Endothelial cell of umbilical vein (primary cell): ENCODE data around the gene PPM1M. TPM values are rescaled to one million over a fixed set of nuclear protein-coding genes. Genes with fewer than 3 reads are reported as not detected.
A peak's percentile ranks its signal among the peaks of the same experiment; 100 is the strongest.

Experiments
- BruUV-seq: library from RNA; stranded (reverse); fragments of 400-500 nt; replicated peaks from 2 replicates; lab custom pipeline; 2021; lab: Mats Ljungman, UMichigan
- CTCF ChIA-PET: fragments of 300-600, 350-600 bp; sonication (Branson Sonifier 250); formaldehyde crosslinking; loops from one replicate; lab custom pipeline; 2021; ENCODE audit warnings: antibody characterized with exemption, inconsistent platforms; lab: Charles Lee
- POLR2A ChIA-PET: fragments of 300-600, 350-600 bp; sonication (Branson Sonifier 250); formaldehyde crosslinking; loops from one replicate; lab custom pipeline; 2021; ENCODE audit warnings: antibody characterized with exemption, inconsistent platforms; lab: Charles Lee
- DNase-seq: peaks from one replicate; pipeline ENCODE4 v3.0.0-alpha.2; 2011; ENCODE audit warnings: low read depth, low spot score
- FAIRE-seq: peaks from 2 replicates; lab custom pipeline; 2011; peaks lifted over from hg19 to GRCh38; lab: Jason Lieb, UNC
- H2AFZ ChIP-seq: 2 replicates; pipeline ENCODE4 v1.6.0; 2012; ENCODE audit warnings: low read depth, low read length, control low read depth, inconsistent platforms
- H3K27ac ChIP-seq: 2 replicates; pipeline ENCODE4 v1.5.1; 2011; ENCODE audit warnings: low read depth, mild to moderate bottlenecking, control low read depth, low read length, moderate library complexity; ENCODE audit not compliant: insufficient read depth
- H3K27me3 ChIP-seq, 2 experiments: 2 replicates each; pipeline versions ENCODE4 v1.6.0 to v1.6.1; 2011; ENCODE audit warnings: low read length in 2 of 2, mixed read lengths in 1 of 2; ENCODE audit not compliant: control insufficient read depth in 2 of 2, insufficient read depth in 2 of 2
- H3K36me3 ChIP-seq, 2 experiments: 2 replicates in 1 of 2; 3 replicates in 1 of 2; pipeline ENCODE4 v1.5.1; 2011; ENCODE audit warnings: low read length in 2 of 2, mild to moderate bottlenecking in 1 of 2, moderate library complexity in 1 of 2; ENCODE audit not compliant: control insufficient read depth in 2 of 2, insufficient read depth in 2 of 2; ENCODE audit errors: extremely low read depth in 1 of 2
- H3K4me1 ChIP-seq: 3 replicates; pipeline ENCODE4 v1.5.1; 2011; ENCODE audit warnings: mild to moderate bottlenecking, low read length; ENCODE audit not compliant: control insufficient read depth, insufficient read depth; ENCODE audit errors: extremely low read depth
- H3K4me2 ChIP-seq: 2 replicates; pipeline ENCODE4 v1.6.1; 2011; ENCODE audit warnings: low read length, control low read depth, mixed read lengths; ENCODE audit not compliant: insufficient read depth
- H3K4me3 ChIP-seq, 3 experiments: fragments of 200-600 bp in 1 of 3; sonication (generic), shearing (Covaris generic) in 1 of 3; replicated peaks in 1 of 3; 2 replicates each; pipeline ENCODE4 v1.5.1; 2011 to 2016; ENCODE audit warnings: control low read depth in 3 of 3, low read length in 3 of 3, mild to moderate bottlenecking in 2 of 3, inconsistent platforms in 1 of 3, low read depth in 1 of 3, moderate library complexity in 1 of 3; ENCODE audit not compliant: insufficient read depth in 1 of 3
- H3K79me2 ChIP-seq: 2 replicates; pipeline ENCODE4 v1.6.0; 2012; ENCODE audit warnings: low read length, inconsistent platforms; ENCODE audit not compliant: control insufficient read depth, insufficient read depth
- H3K9ac ChIP-seq: replicated peaks from 2 replicates; pipeline ENCODE3; 2011; ENCODE audit warnings: low read length, control low read depth; ENCODE audit not compliant: insufficient read depth; ENCODE audit errors: extremely low read depth
- H3K9me1 ChIP-seq: replicated peaks from 3 replicates; pipeline ENCODE4 v1.6.0; 2011; ENCODE audit warnings: mild to moderate bottlenecking, low read length; ENCODE audit not compliant: control insufficient read depth, insufficient read depth; ENCODE audit errors: extremely low read depth
- H3K9me3 ChIP-seq: replicated peaks from 2 replicates; pipeline ENCODE4 v1.5.1; 2012; ENCODE audit warnings: low read length, inconsistent platforms; ENCODE audit not compliant: control insufficient read depth, insufficient read depth
- H4K20me1 ChIP-seq: replicated peaks from 2 replicates; pipeline ENCODE3; 2011; ENCODE audit warnings: mild to moderate bottlenecking, low read length; ENCODE audit not compliant: control insufficient read depth, insufficient read depth; ENCODE audit errors: extremely low read depth
- EZH2 ChIP-seq: IDR thresholded peaks from 2 replicates; pipeline ENCODE4 v1.6.1; 2012; ENCODE audit warnings: borderline replicate concordance, low read depth, mild to moderate bottlenecking, moderate library complexity, low read length, inconsistent platforms; ENCODE audit not compliant: severe bottlenecking
- GATA2 ChIP-seq: IDR thresholded peaks from 2 replicates; pipeline ENCODE4 v1.7.0; 2011; ENCODE audit warnings: low read depth, mild to moderate bottlenecking, moderate library complexity, mixed read lengths, low read length; ENCODE audit not compliant: insufficient read length, insufficient read depth
- JUN ChIP-seq: IDR thresholded peaks from 2 replicates; pipeline ENCODE4 v1.6.1; 2011; ENCODE audit warnings: borderline replicate concordance, low read depth; ENCODE audit not compliant: insufficient read length, insufficient read depth
- POLR2A ChIP-seq: IDR thresholded peaks from 2 replicates; pipeline ENCODE4 v1.6.1; 2012; ENCODE audit warnings: low read depth, mild to moderate bottlenecking, control low read depth, low read length
- POLR2AphosphoS5 ChIP-seq: IDR thresholded peaks from 2 replicates; pipeline ENCODE4 v1.6.1; 2012; ENCODE audit warnings: low read depth, mild to moderate bottlenecking, control low read depth, low read length, moderate library complexity; ENCODE audit not compliant: insufficient read depth
- dilution Hi-C: fragments of 300-500 bp; cut with MboI; formaldehyde crosslinking; loops from one replicate; pipeline ENCODE4 v1.15.0; 2019; ENCODE audit warnings: low sequenced_read_pairs; ENCODE audit not compliant: extremely low pct_ligation_motif_present
- intact Hi-C: fragments of 100-400 bp; cut with micrococcal nuclease; formaldehyde crosslinking; loops from one replicate; pipeline ENCODE4 v1.10.0; 2022
- polyA plus RNA-seq, 4 experiments: library from polyadenylated mRNA; depleted of rRNA in 3 of 4; stranded (reverse) in 3 of 4; unstranded in 1 of 4; fragments of >200 nt; gene quantifications; 2 replicates each; pipeline versions ENCODE4 v1.2.1 to v1.2.3, GENCODE V29; 2011 to 2012; ENCODE audit warnings: missing spikeins in 1 of 4
- total RNA-seq: library from RNA; stranded (reverse); gene quantifications from 2 replicates; pipeline ENCODE4 v1.2.3, GENCODE V29; 2021
- TF ChIP-seq, protein P1 (sequence below): IDR thresholded peaks from 2 replicates; pipeline ENCODE4 v1.6.1; 2011; ENCODE audit not compliant: insufficient read depth, insufficient read length
- TF ChIP-seq, protein P2 (sequence below), 2 donors: IDR thresholded peaks; 1 replicate in 1 of 2; 2 replicates in 1 of 2; pipeline ENCODE4 v1.5.1; 2011; ENCODE audit warnings: low read length in 2 of 2, mild to moderate bottlenecking in 2 of 2, moderate library complexity in 2 of 2, control low read depth in 1 of 2, inconsistent platforms in 1 of 2, low read depth in 1 of 2; ENCODE audit not compliant: insufficient read depth in 1 of 2; ENCODE audit errors: extremely low read depth in 1 of 2

The PPM1M gene
- total and polyA plus RNA-seq, 2 donors (not counting 3 experiments of a cell fraction or from before 2014, with no cell fraction given), result 13.7 to 19.4 TPM

DNA sequence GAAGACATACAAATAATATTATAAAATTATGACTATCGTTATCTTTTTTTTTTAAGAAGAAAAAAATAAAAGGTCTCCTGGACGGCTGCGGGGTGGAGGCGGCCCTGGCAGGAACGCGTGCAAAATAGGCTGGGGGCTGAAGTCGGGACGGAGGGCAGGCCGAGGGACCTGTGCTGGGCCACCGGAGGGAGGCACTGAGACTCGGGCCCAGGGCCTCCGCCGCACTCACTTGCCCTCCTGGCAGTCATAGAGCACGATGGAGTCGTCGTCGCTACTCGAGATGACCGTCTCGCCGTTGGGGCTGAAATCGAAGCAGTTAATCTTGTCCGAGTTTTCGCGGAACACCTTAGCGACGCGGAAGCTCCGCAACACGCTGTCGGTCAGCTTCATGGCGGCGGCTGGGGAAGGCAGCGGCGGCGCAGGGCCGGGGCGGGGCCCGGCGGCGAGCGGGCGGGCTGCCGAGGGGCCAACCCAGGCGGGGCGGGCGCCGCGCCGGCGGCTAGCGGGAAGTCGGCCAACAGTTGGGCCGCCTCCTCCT, 32.5 kb downstream of the PPM1M start:
- Histone ChIP-seq H2AFZ (peak overlapping the region; percentile 60), H4K20me1 (no peaks in the 10 kb centered on the region), H3K4me3 (peak overlapping the region; percentile 24 to 96 (median 87)), H3K36me3 (no peaks in the 10 kb centered on the region), H3K9ac (peak overlapping the region; percentile 87), H3K27ac (peak overlapping the region; percentile 62), H3K4me1 (peaks cover 34% of the 10 kb centered on the region), H3K9me1 (no peaks in the 10 kb centered on the region), H3K4me2 (peak overlapping the region; percentile 86), H3K9me3 (no peaks in the 10 kb centered on the region), H3K27me3 (no peaks in the 10 kb centered on the region), H3K79me2 (peaks cover 51% of the 10 kb centered on the region)
- dilution Hi-C loops (no loop called here), intact Hi-C loops (loop anchor here (1.0 to 5.0 kb wide), 5 partner anchors 8 to 126 kb away; partner anchors contain the start of genes GLYCTK, POC1A and TWF2)
- BruUV-seq, result no TSS peak
- ChIA-PET POLR2A (interaction anchor here (2.2 to 2.9 kb wide), 2 partner anchors 10 to 61 kb away, joined by 8 to 9 read pairs; partner anchors contain the start of gene GLYCTK), CTCF (interaction anchor here (1.1 to 5.1 kb wide), 14 partner anchors 10 to 169 kb away, joined by 3 to 49 read pairs (median 9); partner anchors contain the start of genes GLYCTK, PPM1M and TWF2)
- FAIRE-seq (no peak), DNase-seq (peak; percentile 67)
- TF ChIP-seq POLR2AphosphoS5 (no peak), JUN (no peak), POLR2A (peak; percentile 86), GATA2 (no peak), EZH2 (no peak)
- TF ChIP-seq, protein P1, sequence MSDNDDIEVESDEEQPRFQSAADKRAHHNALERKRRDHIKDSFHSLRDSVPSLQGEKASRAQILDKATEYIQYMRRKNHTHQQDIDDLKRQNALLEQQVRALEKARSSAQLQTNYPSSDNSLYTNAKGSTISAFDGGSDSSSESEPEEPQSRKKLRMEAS, result no peak
- TF ChIP-seq, protein P2, sequence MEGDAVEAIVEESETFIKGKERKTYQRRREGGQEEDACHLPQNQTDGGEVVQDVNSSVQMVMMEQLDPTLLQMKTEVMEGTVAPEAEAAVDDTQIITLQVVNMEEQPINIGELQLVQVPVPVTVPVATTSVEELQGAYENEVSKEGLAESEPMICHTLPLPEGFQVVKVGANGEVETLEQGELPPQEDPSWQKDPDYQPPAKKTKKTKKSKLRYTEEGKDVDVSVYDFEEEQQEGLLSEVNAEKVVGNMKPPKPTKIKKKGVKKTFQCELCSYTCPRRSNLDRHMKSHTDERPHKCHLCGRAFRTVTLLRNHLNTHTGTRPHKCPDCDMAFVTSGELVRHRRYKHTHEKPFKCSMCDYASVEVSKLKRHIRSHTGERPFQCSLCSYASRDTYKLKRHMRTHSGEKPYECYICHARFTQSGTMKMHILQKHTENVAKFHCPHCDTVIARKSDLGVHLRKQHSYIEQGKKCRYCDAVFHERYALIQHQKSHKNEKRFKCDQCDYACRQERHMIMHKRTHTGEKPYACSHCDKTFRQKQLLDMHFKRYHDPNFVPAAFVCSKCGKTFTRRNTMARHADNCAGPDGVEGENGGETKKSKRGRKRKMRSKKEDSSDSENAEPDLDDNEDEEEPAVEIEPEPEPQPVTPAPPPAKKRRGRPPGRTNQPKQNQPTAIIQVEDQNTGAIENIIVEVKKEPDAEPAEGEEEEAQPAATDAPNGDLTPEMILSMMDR (IDR thresholded peaks at IDR 0.05; ENCODE audit: extremely low read depth in 1 of 2, insufficient read depth in 1 of 2, low read depth in 1 of 2, low read length in 2 of 2), result peak; percentile 6 to 55
